GM18868 (cell line): Measurements from ENCODE around the gene ZBTB3.
"Not testable (repeated sequence)": the region's sequence is repeated elsewhere in the genome, so short reads cannot be mapped to it uniquely, and the experiment has no call there.

Experiments
- ATAC-seq: cut with Tn5 transposase; IDR thresholded peaks from one replicate; pipeline ENCODE4 v1.9.1; 2021; ENCODE audit warnings: mild to moderate bottlenecking, moderate library complexity; ENCODE audit not compliant: unreplicated experiment

Gene ZBTB3

GRCh38 chr11:62716816-62717215, 37.1 kb downstream of the ZBTB3 start:
- ATAC-seq = no peak

DNA sequence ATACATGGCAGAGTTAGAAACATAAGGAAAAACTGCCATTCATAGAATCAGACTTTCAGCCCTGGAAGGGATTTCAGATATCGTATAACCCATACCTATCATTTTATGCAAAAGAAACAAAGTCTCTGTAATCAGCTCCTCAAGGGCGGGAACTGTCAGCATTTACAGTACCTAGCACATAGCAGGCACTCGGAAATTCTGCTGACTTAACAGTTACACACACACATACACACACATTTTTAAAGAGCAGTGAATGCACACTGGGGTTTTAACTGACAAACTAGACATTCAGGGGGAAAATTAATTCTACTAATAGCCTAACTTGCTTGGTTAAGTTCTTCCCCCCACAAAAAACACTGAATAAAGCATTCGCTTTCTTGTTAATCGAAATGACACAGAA, 37.8 kb downstream of the ZBTB3 start:
- no peak for ATAC-seq

DNA sequence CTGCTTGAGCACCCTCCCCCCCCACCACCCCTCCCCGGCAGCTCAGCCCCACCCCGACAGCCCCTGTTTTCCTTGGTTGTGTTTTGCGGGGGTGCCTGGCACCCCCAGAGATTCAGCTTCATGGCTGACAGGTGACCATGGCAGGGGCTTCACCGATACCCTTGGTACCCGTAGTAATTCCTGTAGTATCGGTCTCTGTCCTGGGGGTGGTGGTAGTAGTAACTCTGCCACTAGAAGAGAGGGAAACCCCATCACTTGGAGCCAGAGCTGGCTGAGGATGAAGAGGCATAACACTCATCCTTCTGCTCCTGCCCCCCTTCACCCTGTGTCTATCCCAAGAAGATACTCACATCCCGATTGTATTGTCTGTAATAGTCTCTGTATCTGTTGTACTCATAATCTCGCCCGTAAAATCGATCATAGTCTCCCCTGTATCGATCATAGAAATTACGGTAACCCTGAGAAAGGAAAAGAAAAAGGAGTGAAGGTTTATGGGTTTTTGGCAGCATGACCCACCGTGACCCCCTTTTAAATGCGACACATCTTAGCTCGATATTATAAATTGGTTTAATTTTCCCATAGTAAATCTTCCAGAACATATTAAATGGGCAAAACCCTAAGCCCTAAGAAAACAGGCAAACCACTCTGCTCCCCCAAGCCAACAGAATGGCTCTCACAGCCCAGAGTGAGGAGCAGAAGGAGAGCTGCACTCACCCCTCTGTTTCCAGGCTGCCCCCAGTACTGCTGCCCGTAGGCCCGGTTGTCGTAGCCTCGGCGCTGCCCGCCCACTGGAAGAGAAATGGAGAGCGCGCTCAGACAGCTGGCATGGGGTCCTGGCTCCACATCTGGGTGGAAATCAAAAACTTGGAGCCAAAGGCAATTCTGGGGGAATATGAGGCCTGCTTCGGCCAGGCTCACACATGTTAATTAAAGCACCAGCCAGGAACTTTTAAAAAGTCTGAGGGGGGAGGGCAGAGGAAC, 38.5 kb downstream of the ZBTB3 start:
- no peak for ATAC-seq

DNA sequence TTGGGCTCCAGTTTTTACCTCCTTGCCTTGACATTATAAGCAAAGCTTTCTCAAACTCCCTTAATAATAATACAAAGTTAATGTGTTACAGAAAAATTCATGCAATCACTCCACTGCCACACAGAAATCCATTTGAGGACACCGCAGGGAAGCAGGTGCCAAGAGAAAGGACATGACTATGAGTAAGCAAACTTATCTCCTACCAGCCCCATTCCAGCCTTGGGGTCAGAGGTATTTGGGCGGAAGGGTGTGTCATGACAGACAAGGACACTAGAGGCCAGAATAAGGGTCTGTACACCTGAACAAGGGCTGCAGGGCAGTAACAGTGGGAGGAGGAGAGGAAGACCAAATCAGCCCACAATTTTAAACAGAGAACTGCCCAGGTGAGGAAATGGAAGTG, 40.6 kb downstream of the ZBTB3 start:
- no peak for ATAC-seq

GRCh38 chr11:62712861-62713260, 41.1 kb downstream of the ZBTB3 start:
- ATAC-seq = no peak

GRCh38 chr11:62712276-62712812, 41.6 kb downstream of the ZBTB3 start:
- no peak for ATAC-seq

- ATAC-seq = no peak
Observed at GRCh38 chr11:62710001-62710345, 44.0 kb downstream of the ZBTB3 start.

- ATAC-seq = peak; percentile 70
Observed at GRCh38 chr11:62709247-62710000, 44.5 kb downstream of the ZBTB3 start.

DNA sequence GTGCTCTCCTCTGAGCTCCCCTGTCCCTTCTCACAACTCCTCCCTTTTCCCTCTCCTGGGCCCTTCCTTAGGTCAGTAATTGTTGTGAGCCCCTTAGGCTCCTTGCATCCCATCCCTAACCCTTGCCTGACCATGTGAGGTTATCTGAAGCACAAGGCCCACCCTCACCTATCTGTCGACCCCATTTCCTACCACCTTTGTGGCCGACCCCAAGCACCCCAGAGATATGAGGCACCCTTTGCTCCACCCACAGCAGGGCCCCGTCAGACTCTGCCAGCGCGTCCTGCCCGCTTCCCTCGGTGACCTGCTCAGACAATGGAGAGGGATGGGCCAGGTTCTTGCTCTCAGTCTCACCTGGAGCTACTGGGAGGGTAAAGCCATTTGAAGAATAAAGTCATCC, 45.2 kb downstream of the ZBTB3 start:
- no peak for ATAC-seq

DNA sequence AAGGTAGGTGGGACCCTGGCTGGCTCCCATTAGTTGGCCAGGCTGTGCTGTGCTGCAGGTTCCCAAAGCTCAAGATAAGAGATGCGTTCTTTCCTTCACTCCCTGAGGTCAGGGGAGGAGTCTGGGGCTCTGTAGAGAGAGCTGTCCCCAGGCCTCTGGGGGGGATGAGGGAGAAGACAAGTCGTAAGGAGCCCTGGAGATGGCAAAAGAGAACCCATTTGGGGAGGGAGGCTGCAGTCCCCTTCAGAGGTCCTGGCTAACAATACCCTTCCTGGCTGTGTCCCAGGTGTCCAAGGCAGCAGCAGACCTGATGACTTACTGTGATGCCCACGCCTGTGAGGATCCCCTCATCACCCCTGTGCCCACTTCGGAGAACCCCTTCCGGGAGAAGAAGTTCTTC, 45.6 kb downstream of the ZBTB3 start:
- no peak for ATAC-seq

- no peak for ATAC-seq
Observed at GRCh38 chr11:62707277-62707861, 46.6 kb downstream of the ZBTB3 start, which contains the start of the genes BSCL2 and GNG3. TSS of gene BSCL2 (minus strand) at chr11:62707424. CDS start at chr11:62707195, 229 bp downstream. TSS of gene GNG3 (plus strand) at chr11:62707676. CDS start at chr11:62708296, 620 bp downstream.

DNA sequence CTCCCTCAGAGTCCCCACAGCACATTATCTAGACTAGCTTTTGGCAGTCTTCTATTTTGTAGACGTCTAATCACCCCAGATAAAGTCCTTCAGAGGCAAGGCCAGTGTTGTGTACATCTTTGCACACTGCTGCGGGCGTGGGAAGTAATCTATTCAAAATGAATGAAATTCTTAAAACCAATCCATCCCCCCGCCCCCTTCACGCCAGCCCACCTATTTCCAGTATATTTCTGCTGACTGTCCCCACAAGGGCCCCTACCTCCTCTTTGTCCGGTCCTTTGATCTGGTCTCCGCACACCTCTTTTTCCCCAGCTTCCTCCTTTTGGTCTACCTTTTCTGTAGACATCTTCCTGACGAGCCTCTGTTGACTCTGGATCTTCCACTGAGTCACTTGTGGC, 47.1 kb downstream of the ZBTB3 start:
- no peak for ATAC-seq

DNA sequence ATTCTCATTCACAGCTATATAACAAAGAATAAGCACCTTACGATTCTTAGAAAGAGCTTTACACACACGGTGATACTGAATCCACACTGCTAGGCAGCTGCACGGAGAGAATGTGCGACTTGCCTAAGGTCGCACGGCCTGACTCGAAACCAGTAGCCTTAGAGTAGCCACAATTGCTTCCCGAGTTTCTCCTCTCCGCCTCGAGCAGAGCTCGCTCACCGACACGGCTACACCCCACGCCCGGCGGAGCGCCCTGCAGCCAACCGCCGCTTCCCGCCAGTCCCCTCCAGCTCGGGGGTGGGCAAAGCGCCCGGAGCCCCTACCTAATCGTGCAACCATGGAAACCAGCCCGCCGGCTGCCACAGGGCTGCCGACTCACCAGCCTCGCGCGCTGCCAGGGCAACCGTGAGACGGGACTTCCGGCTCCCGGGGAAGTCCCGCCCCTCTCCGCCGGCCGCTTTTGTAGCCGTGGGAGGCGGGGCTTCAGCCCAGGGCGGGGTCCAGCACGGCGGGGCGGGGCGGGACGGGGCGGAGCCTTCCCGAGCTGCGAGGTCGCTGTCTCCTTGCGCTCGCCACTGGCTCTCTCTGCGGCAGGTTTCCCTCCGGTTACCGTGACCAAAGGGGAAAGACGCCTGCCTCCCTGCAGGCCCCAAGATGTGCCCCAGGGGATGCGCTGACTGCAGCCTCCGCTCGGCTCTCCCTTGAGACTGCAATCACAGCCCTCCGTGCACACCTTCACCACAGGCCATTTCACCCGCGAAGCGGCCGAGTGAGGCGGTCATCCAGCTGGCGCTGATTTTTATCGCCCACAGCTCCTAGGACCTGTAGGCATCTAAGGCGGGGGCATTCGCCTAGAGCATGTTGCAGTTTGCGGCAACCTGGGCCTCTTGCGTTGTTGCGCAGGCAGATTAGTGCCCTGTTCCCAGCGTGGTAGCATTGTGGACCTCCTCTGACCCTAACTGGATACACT, 47.8 kb downstream of the ZBTB3 start:
- ATAC-seq = peak; percentile 68

DNA sequence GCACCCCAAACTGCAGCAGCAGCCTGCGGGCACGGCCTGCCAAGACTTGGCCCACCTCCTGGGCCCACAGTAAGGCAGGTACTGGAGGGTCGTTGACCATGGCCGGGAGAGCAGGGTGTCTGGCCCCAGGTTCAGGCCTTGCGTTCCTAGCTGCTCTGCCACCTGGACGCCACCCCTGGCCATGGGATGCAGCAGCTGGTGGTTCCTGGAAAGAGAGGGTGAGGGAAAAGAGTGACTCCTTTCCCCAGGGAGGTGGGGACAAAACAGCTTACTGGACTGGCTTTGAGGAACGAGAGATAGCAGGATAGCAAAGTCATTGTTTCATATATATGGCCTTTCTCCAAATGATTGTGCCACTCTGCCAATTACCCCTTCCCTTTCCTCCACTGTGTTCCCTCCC, 48.5 kb downstream of the ZBTB3 start:
- no peak for ATAC-seq

GRCh38 chr11:62703921-62704320, 50.0 kb downstream of the ZBTB3 start:
- not testable (repeated sequence) for ATAC-seq

GRCh38 chr11:62702246-62702645, 51.7 kb downstream of the ZBTB3 start:
- ATAC-seq = no peak
